ENCODE results near the gene BRAT1.

- TF ChIP-seq, protein P1, sequence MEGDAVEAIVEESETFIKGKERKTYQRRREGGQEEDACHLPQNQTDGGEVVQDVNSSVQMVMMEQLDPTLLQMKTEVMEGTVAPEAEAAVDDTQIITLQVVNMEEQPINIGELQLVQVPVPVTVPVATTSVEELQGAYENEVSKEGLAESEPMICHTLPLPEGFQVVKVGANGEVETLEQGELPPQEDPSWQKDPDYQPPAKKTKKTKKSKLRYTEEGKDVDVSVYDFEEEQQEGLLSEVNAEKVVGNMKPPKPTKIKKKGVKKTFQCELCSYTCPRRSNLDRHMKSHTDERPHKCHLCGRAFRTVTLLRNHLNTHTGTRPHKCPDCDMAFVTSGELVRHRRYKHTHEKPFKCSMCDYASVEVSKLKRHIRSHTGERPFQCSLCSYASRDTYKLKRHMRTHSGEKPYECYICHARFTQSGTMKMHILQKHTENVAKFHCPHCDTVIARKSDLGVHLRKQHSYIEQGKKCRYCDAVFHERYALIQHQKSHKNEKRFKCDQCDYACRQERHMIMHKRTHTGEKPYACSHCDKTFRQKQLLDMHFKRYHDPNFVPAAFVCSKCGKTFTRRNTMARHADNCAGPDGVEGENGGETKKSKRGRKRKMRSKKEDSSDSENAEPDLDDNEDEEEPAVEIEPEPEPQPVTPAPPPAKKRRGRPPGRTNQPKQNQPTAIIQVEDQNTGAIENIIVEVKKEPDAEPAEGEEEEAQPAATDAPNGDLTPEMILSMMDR (conservative IDR thresholded peaks at IDR 0.05; ENCODE audit: low read length), result no peak
- TF ChIP-seq EZH2phosphoT487 (IDR thresholded peaks at IDR 0.05; ENCODE audit: borderline replicate concordance), result no peak
Observed at GRCh38 chr7:2568521-2569223, 13.3 kb upstream of the BRAT1 start.

All from Loucy (cell line).